Fibroblast of skin of abdomen (primary cell): Measurements from ENCODE around the gene P2RY12.

Experiments used
- DNase-seq: peaks from one replicate; pipeline ENCODE4 v3.0.0-alpha.2; 2013

The P2RY12 gene

DNA sequence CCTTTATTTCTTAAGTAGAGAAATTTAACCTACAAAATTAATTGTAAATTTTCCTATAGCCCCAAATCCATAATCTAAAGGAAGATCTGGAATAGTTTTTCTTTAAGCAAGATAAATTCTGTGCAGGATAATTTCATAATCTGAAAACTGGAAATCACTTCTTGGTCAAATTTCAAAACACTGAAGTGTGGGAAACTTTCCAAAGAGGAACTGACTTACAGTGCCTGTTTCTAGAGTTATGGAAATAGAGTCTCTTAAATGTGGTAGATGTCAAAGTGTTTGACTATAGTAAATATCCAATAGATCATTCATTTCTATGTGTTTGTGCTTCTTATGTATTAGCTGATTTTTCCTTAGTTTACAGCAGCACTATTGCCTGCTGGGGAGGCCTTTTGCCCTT, 53.7 kb downstream of the P2RY12 start:
- no peak for DNase-seq

DNA sequence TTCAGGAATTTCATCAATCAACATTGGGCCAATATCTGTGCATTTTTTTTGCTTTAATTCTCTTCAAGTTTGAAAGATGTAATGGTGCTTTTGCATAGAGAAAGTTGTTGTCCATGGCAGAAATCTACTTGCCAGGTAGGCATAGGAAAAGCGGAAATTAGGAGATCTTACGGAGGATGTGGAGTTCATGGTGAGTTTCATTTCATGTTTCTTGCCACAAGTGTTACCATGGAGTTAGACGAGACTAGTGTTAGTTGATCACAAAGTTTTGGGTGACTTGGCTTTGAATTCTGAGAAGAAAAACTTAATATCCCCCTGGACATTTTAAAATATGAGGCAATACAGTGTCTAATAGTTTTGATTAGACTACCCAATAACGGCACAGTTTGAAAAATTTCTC, 54.2 kb downstream of the P2RY12 start:
- no peak for DNase-seq

DNA sequence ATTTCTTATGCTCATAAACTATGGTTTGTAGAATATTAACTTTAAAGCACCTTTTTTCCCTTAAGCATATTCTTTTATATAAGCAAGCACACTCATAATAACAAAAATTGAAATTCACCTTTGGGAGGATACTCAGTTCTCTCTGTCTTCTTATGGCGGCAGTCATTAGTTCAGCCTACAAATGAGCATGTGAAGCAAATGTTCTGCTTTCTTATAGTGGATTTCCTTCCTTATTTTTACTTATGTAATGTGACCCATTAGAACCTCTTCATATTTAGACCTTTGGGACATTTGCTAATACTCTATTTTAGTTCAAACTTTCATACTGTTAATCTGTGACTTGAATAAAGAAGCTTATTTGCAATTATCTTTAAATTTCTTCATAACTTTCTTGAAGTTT, 55.2 kb downstream of the P2RY12 start, which contains the start of gene P2RY13:
TSS of gene P2RY13 (minus strand) at position 187 of the 400 bp plus-strand sequence. CDS start at position 166, 21 bp downstream.
- no peak for DNase-seq

DNA sequence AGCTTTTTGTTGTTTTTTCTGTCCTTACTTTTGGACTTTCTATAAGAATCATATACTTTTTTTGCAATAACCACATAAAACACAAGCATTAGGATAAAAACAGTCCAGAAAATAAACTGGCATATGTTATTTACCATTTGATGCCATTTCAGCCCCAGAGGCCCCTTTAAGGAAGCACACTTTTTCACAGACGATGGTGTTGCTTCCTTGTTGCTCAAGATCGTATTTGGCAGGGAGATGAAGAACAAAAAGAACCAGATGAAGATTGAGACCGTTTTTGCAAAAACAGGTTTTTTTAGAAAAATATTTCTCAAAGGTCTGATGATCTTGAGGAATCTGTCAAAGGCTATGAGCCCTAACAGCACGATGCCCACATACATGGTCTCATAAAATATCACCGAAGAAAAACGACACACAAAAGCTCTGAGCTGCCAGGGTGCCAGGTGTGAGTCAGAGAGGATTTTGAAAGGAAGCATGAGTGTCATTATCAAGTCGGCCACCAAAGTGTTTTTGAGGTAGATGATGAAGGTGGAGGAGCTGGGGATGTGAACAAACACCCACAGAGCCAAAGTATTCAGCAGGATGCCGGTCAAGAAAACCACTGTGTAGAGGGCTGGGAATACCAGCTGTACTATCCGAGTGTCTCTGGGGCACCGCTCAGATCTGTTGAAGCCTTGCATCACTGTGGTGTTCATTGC, 56.1 kb downstream of the P2RY12 start:
- no peak for DNase-seq

DNA sequence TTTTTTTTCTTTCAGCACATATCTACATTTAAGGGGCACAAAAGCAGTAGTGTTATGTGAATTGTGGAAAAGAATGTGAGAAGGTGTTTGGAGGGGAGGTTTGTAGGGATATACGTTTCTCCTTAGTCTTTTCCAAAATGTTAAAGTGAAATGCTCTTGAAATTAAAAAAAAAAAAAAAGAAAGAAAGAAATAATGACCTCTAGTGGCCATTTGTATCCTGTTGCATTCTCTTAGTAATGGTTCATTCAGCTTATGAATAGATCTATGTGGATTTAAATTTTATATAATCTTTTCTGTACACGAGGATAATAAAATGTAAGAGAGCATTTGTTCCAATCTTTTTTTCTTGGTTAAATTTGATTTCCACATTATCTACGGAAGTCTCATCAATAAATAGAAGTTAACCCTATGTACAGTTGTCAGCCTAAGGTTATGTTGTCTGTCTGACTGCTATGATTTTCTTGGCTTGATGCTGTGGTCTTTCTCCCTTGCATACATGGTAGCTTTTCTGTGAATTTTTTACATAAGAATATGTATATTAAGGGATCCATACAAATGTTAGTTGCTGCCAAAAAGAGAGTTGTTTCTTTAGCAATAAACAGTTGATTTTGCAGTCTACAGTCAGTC, 56.9 kb downstream of the P2RY12 start:
- DNase-seq = peak; percentile 24

DNA sequence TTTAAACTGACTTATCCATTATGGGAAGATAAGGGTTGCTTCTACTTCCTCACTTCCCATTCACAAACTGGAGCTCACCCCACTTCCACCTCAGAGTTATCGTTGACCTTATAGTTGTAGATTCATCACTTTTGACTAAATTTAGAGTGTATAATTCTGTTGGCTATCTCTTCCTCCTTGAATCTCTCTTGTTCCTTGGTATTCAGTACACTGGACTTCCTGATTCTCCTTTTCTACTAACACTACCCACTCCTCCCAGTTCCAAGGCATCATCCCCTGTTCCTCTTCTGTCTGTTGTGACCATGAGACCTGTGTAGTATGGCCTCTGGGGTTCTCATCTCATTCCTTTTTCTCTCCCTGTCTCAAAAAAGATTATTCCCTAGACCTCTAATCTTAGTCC, 62.0 kb downstream of the P2RY12 start:
- DNase-seq = no peak

DNA sequence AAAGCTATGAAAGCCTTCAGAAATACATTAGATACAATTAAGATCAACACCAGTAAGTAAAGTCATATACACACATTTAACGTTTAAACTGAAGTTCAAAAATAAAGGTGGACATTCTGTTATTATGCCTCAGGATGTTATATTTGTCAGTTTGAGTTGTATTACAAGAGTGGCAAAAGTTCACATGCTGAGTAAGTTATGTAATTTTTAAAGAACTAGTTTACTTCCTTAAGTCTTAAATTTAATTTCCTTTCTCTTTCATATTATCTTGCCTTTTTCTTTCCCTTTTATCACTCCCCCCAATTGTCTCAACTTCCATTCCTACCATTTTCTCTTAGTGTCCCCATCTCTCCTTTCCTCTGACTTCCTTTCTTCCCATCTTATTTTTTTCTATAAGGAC, 63.0 kb downstream of the P2RY12 start:
- no peak for DNase-seq

DNA sequence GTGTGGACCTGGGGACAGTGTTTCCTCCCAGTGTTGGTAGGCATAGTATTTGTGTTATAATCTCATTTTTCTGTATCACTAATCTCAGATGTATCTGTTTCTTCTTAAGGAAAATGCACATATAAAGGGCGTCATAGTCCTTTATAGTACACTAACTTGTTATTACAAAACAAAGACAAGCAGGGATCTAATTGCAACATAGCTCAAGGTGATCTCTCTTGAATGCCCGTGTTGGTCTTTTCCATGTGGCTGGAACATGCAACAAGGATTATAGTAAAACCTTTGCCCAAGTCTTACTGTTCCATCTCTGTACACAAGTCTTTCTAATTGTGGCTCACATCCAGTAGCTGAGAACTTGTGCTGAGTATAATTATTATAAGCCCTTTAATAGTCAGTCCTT, 64.4 kb downstream of the P2RY12 start:
- no peak for DNase-seq

DNA sequence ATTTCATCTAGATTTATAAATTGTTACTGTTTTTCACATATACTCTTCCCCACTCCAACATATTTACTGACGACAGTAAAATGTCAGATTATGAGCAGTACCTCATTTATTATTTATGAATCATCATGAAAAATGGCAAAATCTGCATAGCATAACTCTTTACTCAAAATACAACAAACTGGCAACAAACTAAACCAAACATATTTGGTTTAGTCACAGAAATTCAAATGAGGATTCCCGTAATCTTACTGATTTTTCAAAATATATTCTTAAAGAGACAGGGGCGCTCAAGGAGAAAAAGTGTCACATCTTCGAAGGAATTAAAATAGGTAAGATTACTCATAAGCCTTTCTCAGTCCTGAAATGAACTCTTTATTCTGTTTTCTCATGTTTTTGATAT, 64.9 kb downstream of the P2RY12 start:
- DNase-seq = peak; percentile 64

DNA sequence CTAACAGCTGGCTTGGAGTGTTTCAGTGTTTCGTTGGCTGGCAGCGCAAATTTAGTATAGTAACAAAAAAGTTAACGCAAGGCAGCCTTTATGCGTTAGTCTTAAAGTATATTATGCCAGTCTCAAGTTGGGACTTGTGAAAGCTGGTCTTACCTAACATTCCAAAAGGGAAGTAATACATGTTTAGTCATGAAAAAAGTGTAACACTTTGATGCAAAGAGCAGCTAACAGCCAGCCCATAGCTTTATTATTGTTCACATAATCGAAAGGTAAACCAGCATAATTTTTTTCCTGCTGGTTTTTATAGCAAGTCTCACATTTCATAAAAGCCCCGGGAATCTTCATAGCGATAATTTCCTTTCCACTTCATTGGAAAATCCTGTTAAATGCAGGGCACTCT, 65.6 kb downstream of the P2RY12 start:
- DNase-seq = no peak

DNA sequence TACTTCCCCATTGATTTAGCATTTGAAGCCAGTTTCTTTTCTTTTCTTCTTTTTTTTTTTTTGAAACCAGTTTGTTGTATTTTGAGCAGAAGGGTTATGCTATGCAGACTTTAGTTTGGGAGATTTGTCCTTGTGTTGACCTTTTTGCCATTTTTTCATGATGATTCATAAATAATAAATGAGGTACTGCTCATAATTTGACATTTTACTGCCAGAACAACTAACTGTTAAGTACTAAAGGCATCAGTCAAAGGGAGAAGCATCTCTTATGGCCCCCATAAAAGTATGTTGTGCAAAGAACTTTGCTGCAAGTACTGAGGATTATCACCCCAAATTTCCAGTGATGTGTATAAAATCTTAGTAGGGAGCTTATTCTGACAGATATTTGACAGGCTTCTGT, 66.2 kb downstream of the P2RY12 start:
- peak; percentile 79 for DNase-seq

DNA sequence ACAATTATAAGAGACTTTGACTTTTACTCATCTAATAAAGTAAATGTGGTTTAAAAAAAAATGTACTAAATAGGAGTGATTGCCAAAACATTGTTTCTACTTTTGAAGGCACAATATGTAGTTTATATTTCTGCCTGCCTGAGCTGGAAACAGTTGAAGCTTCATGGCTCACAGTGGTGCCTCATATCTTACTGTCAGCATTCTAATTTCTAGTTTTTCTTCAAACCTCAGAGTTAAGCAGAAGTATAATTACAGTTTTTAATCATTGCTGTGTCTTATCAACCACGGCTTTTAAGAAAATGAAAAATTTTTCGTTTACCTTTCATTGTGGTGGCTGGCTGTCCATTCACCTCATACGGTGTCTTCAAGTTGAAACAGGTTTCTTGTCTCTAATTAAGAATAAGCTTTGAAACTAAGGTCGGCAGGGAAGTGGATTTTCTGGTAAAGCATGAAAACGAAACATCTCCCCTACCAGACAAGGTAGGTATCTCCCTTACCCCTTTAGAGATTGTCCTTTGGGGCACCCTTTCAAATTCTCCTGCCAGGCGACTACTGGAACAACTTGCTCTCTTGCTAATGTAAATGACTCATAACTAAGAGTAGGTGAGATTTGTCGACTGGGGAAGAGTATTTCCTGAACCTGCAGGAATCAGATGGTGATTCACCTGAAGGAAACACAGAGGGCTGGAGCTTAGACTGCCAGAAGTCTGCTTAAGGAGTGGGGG, 68.1 kb downstream of the P2RY12 start, which contains the start of gene GPR87:
TSS of gene GPR87 (minus strand) at position 554 of the 725 bp plus-strand sequence. CDS start 16,720 bp downstream, outside the sequence.
- DNase-seq = no peak

DNA sequence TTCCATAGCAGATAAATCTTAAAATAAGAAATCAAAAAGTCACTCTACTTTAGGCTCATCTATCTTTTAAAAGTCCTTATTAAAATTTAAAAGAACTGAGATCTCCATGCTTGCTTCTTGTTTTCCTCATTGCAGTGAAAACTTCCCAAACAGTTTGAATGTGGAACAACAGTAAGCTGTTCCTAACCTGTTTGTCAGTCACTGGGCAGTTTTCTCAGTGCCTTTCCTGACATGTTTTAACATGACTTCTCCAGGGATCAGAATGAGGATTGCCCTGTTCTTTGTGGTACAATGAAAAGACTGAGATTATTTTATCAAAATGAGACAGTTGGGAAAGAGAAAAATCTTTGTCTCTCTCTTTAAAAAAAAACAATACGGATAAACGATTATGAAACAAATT, 68.7 kb downstream of the P2RY12 start:
- no peak for DNase-seq

DNA sequence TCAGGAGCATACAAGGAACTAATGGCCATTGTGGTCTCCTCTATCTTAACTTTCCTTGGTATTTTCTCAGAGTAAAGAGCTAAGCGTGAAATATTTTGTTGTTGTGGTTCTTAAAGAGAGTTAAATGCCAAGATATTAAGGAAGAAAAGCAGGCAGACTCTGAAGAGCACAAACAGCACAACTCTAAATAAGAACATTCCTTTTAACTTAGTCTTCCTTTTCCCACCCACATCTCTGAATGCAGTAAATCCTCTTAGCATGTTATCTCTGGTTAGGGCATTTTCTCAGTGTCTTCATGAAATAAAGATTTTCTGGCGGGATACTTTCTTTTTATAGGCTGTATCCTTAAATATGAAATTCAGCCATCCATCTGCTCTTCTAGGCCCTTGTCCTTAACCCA, 69.4 kb downstream of the P2RY12 start:
- peak; percentile 48 for DNase-seq

DNA sequence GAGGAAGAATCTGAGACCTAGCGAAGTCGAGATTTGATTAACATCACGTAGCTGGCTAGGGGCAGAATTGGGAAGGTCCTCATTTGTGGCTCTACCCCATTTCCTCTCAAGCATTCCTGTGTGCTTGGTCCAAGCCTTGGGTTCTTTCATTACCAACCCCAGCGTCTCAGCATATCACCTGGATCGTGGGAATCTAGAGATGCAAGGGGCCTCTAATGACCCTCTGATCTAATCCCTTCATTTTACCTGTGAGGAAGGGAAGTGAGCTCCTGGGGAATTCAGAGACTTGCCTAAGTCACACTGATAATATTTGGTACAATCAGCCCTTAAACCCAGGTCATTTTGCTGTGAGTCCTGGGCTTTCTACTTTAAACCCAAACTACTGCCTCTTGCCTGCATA, 70.0 kb downstream of the P2RY12 start:
- DNase-seq = no peak

DNA sequence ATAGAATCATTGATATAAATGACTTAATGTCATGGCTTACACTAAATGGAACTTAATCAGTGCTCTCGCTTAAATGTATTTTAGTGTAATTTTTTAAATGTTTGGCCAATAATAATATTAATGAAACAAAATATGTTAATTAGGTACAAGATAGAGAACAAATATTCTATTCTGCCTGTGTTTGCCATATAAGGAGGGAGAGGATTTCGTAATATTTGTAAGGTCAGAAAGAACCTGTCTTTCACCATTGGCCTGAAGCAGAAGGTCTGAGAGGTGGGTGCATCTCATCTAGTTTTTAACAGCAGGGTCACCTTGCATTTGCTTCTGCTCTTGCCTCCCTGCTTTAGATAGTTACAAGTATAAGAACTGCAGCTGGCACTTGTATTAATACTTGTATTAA, 70.4 kb downstream of the P2RY12 start:
- DNase-seq = no peak

DNA sequence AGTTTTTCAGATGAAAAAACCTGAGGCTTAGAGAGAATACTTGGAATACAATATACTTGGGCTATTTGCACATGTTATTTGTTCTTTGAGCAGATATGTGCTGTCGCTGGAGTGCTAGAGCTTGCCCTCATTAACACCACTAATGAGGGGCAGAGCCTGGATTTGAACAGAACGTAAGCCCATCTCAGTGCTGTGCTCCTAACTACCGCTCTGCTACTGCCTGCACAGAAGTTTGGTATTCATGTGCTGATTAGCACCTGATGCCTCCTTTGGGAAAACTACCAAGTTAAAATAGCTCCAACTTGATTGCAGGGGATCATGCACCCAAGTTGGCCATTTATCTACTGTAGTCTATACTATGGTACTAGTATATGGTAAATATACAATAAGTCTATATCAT, 71.6 kb downstream of the P2RY12 start:
- no peak for DNase-seq

DNA sequence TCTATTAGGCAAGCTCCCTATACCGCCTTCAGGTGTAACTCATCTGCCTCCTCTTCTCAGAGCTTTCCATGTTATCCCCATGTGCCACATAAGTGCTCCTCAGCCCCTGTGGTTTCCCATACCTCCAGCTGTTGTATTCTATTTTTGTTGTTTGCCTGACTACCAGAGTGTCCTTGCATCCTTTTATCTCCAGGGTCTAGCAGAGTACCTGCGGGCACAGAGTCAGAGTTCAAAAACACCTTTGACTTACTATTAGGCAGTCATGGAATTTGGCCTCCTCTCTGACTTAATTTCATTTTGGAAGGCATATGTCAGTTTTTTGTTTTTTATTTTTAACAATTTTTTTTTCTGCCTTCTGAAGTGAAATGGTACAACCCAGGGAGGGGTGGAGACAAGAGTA, 75.0 kb downstream of the P2RY12 start:
- no peak for DNase-seq

DNA sequence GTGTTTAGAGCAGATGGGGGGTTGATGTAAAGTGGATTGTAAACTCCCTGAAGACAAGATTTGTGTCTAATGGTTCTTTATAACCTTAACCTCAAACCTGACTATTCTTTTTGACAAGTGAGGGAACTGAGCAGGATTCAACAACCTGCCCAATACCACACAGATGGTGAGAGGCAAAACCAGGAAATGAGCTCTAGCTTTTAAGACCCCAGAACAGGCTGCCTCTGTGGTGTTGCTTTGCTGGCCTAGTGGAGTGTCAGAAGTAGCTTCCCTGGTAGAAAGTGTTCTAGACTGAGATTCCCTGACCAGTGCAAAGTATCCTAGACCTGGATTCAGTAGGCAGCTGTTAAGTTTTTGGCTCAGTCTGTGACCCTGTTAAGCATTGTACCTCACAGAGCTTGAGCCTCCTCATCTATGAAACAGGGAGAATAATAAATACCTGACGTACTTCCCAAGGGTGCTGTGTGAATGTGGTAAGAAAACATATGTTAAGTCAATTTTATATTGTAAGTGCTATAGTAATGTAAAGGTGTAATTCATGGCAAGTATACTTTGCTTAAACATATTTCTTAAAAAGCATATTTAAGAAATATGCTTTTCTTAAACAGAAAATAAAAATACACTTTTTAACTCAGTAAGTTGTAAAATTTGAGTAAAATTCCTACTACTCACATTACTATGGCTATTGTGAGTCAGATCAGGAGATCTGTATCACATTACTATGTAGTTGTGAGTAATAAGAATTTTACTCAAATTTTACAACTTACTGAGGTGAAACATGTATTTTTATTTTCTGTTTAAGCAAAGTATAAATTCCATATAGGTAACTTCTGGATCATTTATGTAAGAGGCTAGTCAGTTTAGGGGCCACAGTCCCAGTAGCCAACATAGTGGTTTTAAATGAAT, 76.7 kb downstream of the P2RY12 start:
- DNase-seq = no peak

DNA sequence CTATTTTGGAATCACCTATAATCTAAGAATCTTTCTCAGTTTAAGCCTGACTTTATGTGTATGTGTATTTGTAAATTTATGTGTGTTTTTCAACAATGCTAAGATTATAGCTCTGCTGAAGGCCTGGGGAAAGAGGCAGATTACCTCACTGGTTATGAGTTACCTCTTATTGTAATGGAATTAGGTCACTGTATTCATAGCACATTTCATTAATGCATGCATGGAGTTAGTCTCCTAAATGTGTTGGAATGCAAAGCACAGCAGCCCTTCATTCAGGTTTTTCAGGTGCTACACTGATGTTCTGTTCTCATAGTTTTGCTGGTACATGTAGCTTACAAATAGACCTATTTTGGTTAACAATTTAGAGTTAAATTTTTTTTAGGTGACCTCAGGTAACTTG, 77.4 kb downstream of the P2RY12 start:
- DNase-seq = peak; percentile 16

DNA sequence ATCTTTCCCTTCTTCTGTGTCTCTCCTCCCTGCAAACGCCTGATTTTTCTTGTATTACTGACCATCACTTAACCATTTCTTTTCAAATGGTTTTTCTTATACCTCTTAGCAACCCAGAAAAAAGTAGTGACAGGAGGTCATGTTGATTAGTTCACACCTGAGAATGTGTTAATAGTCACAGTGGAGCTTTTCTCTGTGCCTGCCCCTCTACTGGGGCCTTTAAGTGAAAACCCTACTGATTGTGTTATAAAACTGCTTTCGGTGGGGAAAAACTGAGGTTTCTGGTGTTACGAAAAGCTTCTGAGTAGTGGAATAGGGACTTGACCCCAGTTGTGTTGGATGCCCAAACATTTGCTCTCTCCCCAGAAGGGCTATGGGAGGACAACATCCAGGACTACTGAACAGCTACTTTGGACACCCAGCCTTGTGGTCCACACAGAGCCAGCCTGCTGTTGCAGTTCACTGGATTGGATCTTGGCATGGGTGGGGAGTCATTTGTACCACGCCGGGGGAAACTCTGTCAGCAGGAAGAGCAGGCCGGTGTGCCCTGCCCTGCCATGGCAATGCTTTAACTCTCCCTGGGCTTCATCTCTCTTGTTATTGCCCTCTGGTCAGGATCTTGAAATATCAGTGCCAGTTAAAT, 78.3 kb downstream of the P2RY12 start:
- no peak for DNase-seq

DNA sequence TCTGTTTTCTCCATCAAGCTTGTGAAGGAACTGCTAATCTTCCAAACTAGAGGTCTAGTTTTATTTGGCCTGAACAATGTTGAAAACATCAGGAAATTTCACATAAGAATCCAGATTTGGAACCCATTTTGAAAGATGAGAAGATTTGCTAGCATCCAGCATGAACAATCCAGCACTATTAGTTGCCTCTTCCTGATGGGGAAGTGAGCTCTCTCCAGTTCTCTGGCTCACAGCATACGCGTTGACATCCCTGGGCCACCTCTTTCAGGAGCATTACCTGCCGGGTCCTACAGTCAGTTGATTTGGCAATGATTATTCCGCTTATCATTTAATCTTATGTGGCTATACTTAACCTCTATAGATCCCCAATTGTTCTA, 78.8 kb downstream of the P2RY12 start:
- DNase-seq = no peak
